T-helper 2 cell (primary cell): ENCODE results near the gene NKX3-2.

Experiments
- DNase-seq, 5 experiments: peaks; one replicate each; pipeline versions ENCODE4 v3.0.0 to v3.0.0-alpha.2; 2012 to 2022

The NKX3-2 gene

DNA sequence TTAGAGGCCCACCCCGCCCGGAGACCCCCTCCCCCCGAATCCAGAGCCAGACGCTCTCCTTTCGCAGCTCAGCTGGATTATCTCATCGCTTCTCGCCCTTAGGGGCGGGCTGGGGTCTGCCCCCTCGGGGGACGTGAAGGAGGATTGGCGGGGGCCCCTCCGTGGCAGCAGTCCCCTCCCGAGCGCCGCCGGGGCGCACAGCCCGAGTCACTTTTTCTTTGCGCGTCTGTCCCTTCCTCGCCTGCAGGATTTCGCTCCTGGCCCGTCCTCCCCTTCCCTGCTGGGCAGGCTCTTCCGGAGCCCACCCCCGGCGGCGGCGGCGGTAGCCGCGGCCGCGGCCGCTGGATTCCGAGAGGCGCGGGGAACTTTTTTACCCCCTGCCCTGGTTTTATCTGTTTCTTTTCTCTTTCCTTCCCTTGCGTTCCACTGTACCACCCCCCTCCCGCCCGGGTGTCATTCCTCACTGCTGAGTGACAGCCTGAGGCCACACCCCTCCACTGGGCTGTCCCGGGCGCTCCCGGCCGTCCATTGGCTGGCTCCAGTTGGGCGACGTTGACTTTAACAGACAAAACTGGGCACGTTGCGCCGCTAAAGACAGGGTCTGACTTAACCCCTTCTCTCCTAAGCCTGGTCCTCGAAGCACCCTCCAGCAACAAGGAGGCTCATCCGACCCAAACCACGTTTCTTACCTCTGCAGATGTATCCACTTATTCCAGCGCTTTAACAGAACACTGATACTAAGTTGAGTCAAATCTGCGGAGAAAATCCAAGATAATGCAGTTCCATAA lies 492 bp upstream of the NKX3-2 start:
- peak in 1 of 5 experiments; percentile 66 for DNase-seq

DNA sequence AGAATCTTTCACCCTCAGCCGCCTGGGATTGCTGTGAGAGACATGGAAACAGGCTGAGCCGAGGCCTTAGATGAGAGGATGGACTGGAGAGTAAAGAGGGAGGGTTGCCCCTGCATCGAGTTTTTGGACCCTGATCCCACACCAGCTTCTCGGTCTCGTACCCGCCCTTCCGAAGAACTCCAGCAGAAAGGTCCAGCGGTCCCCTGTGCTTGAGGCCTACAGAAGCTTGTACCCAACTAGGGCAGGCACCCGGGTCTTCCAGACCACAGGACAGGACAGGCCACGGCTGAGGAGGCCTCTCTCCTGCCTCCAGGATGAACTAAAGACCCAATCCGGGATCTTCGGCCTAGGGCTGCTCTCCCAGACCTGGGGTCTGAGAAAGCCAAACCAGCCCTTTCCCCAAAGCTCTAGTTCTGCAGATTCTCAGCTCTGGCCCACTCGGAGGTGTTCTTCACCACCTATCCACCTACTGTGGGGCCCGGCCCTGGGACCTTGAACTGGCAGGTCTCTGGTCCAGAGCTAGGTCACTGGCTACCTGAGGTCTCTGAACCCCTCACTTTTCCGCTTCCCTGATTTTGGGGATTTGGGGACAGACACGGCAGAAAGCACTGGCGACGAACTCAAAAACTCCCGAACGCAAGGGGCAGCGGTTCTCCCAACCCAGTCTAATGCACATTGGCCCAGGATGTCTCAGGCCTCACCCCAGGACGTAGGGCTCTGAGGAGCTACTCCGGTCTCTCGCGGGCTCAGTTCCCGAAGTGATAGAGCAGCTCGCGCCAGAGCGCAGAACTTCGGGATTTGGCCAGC lies 1.1 kb downstream of the NKX3-2 start:
- DNase-seq = no peak

DNA sequence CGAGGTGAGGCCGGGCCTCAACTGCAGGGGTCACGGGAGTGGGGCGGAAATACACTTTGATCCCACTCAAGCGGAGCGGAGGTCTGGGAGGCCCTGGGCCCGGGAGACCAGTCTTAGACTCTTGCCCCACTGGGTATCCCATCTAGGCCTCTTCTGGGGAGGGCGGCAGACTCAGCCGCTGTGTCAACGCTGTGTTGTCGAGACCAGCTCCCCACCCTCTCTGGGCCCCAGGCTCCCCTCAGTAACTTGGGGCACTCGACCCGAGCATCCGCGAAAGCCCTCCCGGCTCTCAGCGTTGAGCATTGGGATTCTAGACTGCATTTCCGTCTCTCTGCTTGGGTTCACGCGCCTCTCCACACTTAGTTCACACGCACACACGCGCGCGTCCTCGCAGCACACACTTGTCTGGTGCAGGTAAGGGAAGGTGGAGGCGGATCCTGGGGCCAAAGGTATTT lies 1.7 kb downstream of the NKX3-2 start:
- no peak for DNase-seq

DNA sequence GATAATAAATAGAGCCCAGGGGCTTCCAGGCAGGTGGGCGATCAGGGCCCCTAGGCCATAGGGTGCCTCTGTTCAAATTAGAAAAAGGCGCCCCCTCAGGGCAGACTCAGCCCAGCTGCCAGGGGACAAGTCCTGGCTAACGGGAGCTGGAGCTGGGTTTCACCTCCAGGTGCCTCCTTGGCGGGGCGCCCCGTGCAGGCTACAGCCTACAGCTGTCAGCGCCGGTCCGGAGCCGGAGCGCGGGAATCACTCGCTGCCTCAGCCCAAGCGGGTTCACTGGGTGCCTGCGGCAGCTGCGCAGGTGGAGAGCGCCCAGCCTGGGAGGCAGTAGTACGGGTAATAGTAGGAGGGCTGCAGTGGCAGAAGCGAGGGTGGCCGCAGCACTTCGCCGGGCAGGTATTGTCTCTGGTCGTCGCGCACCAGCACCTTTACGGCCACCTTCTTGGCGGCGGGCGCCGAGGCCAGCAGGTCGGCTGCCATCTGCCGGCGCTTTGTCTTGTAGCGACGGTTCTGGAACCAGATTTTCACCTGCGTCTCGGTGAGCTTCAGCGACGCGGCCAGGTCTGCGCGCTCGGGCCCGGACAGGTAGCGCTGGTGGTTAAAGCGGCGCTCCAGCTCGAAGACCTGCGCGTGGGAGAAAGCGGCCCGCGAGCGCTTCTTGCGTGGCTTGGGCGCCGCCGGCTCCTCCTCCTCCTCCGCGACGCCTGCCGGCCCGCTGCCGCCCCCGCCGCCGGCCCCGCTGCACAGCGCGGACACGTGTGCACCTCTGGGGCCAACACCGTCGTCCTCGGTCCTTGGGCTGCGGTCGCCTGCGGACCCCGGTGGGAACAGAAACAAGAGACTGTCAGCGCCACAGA lies 2.4 kb downstream of the NKX3-2 start:
- DNase-seq = peak in 1 of 5 experiments; percentile 59

DNA sequence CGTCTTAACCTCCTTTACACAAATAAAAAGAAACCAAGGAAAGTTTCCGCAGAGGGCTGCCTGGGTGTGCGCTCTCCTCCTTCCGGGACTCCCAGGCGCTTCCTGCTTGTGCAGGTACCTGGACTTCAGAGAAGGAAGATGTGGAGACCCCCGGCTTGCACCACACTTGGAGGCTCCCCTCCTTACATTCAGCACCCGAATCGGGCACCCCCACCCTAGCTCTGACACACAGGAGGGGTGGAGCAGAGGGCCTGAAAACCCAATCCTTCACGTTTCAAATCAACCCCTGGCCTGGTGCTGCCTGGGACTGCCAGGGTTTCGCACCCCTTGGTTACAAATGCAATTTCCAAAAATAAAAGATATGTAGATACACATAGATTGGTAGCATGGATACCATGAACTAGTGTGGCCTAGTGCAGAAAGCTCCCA lies 3.1 kb downstream of the NKX3-2 start:
- no peak for DNase-seq

DNA sequence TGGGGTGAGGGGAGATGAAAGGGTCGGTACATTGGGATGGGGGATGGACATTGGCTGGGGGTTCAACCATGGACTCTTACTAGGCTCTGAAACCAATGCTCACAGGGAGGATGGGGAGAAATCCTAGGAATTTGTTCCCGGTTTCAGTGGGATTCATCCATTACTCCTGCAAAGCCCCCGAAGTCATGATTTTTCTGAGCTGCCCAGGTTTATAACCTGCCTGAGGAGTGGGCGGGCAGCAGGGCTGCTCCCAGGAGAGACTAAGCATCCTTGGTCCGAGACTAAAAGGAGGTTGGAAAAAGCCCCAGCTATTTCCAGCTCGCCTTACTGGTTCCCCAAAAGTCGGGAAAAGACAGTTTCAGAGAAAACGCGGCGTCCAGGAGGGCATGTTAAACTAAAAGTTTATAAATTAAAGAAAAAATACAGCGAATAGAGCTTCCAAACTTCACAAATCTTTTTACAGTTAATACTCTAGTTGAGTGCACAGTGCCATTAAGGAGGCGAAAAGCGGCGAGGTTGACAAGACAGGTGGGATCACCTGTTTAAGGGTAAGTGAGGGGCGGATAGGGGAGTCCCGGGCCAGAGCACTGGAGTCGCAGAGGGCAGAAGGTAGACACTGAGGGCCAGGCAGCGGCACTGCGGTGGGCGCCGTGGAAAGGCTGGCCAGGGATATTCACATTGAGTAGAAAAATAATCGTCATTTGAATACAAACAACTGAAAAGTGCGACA lies 3.7 kb downstream of the NKX3-2 start:
- DNase-seq = no peak

DNA sequence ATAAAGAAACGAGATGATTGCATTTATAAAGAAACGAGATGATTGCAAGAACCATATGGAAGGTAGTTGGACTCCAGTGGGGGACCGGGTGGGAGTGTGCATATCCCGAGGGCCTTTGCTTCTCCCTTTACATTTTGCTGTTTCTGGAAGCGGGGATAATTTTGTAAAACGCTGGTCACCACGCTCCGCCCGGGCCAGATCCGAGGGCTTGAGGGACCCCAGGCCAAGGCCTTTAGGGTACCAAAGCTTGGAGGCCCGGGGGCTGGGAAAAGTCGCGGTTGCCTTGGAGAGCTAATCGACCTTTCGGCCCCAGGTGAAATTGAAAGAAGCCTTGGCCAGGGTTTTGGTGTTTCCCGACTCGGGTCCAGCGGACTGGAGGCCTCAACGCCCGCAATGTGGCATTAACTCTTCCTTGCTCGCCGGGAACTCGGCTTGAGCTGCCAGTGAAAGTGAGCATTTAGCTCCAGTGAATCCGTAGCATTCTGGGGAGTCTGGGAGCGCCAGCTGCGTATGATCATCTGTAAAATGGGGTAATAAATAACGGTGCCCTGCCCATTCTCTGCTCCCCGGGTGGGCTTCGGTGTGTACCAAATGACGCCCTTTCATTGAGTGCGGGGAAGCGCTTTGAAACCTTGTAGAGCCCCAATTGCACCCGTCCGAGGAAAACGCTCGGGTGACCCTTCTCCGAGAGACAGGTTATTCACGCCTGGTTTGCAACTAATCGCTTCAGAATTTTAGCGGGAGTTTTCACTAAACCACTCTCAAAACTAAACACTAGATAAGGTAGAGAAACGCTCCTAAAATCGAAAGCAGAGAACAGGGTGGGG lies 4.5 kb downstream of the NKX3-2 start:
- DNase-seq = no peak

DNA sequence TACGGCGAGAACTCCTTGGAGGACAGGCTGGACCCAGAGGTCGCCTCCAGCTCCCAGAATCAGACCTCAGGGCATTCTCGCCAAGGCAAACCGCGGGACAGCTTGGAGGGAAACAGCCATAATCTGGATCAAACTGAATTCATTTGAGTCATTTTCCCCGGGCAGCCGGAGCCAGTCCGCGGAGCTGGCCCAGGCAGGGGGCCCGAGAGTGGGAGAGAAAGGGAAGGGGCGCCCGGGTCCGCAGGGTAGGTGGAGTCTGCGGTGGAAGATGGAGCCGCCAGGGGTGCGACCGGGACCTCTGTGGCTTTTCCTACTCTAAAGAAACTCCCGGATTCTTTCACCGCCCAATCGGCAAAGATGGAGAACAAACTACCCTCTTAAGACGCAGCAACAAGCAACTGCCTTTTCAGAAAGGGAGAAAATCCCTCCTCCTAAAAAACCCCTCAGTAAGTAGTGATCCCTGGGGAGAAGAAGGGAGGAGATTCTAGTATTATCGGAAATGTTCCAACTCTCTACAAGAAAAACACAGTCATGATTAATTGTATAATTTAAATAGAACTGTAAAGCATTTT lies 5.2 kb downstream of the NKX3-2 start:
- DNase-seq = no peak

DNA sequence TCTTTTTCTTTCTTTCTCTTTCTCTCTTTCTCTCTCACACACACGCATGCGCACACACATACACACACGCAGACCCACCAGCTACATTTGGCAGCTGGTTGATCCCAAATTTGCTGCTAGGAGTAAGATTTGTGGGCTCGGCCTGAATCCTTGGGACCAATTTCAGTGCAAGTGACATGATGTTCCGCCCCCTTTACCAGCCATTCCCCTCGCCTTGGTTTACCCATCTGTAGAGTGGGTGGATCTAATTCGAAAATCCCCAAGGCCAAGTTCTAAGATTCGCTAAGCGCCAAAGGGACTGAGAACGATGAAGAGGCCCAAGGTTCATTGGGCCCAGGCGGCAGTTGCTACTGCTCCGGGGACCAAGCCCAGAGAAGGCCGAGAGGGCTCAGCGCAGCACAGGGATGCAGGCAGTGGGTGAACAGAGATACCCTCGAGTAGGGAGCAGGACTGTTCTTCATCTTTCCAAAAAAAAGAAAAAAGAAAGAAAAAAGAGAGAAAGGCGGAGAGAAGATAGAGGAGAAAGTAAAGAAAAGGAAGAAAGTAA lies 5.8 kb downstream of the NKX3-2 start:
- no peak for DNase-seq

DNA sequence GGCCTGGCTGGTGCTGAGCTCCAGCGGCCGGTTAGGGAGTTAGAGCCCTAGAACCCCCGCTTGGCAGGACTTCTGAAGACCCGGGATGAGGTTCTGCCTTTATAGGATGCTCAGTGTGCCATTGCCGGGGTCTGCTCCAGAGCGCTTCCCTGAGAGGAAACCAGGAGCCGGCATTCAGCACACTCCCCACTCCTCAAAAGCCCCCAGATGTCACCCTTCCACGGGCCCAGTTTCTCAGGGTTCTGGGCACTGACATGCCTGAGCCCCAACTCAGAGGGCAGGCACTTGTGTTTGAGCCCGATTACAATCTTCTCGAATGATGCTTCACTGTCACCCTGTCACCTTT lies 6.5 kb downstream of the NKX3-2 start:
- DNase-seq = no peak

DNA sequence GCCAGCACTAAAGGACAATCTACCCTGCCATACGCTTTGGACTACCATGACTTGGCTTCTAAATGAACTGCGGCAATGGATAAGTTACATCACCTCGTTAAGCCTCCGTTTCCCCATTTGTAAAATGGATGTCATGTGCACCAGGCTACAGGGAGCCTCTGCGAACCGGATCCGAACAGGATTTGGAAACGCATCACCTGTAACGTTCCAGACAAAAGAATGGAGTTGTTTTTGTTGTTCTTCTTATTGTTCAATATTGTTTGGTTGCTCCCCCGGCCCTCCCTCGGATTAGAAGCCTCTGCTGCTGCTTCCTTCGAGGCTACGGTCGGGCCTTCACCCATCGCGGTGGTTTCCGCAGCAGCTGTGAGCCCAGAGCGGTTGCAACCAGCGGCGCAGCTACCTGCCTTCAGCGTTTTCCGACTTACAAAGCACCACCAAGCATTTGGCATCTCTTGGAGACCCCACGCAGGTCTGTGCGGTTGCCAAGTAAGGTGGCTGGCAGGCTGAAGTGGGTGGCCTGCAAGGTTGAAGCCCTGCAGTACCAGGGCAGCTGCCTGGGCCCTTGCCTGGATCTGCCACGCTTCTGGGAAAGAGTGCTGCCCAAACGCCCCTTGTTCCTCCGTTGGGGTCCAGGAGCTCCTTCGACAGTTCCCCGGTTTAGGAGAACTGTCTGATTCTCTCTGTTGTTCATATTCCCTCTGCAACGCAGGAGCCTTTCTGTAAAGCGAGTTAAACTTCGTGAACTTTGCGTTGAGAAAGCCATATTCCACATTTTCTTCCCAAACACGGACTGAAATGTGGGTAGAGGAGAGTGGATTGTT lies 7.1 kb downstream of the NKX3-2 start:
- peak in 1 of 5 experiments; percentile 75 for DNase-seq

DNA sequence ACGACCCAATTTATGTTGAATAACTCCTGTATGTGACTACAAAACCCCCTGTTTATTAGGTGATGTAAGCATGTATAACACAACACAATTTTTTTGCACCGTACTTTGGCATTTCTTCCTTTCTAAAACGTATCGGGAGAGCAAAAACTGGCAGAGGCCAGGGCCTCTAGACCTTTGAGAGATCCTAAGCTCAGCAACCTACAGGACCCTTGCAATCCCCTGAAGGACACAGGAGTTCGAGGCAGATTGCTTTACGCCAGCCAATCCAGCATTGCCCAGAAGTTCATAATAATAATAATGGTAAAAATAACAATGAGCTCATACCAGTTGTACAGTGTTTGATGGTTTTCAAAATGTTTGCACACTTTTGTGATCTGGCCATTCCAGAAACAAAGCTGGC lies 7.7 kb downstream of the NKX3-2 start:
- DNase-seq = no peak

DNA sequence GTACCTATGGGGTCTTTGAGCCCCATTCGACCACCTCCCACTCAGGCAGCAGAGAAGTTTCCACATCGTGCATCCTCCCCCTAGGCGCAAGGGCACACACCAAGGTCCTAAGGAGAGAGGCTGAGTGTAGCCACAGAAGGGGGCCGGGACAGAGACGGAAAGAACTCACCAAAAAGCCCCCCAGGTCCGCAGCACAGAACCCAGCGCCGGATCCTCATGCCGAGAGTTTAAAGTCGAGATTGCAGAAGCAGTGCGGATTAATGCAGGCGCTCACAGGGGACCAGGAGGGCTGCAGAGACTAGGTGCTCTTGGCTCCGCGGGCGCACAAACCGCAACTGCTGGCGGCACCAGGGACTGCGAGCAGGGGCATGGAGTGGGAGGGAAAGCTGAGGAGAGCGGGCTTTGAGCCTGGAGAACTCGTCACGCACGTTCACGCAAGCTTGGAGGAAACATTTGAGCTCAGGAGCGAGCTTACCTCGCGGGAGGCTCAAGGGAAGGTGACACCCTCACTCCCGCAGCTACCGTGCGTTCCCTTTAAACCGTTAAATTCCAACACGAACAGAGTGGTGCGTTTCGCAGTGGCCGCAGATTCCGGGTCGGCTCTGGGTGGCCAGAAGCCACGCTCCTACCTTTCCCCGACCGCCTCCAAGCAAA lies 8.5 kb downstream of the NKX3-2 start:
- no peak for DNase-seq

DNA sequence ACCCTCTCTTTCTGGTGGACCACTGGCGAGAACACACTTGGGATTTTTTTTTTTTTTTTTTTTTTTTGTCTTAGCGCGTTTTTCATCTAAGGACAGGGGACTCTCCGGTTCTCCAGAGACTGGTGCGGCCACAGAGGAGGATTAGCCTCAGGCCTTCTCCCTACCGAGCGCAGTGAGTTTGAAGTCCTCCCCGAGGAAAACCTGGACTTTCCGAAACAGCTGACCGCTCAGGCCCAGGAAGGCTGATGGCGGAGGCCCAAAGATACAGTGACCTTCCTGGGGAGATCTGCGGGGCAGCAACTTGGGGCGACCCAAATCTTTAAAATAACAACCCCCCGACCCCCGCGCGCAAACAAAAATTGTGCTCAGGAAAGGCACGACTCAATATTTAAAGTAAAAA lies 9.2 kb downstream of the NKX3-2 start:
- no peak for DNase-seq

DNA sequence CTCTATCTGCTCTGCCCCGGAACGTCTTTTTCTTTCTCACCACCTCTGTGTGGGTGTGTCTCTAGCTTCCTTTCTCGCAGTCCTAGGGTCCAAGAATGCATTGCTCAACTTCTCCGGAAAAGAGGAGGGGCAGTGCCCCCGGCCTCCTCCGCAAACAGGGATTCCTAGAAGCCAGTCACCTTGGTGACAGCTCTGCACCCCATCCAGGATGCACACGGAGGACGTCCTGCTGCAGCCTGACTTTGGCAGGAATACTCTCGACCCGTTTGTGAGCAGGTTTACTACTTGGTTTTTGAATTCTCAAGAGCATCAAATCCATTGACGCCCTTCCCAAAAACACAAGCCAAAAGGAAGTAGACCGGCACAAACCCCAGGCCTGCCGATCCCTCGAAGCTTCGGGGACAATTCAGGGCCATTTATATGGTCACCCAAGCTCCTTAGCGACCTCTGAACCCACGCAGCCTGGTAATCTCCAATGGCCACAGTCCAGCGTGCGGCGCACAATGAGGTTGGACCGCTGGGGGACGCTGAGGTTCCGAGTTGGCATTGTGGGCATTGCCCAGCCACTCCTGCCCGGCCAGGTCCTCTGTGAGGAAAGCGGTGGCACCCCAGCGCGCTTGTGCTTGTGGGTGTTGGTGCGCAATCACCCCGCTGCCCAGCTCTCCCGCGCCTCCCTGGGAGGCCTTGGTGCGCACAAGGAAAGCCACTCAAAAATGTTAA lies 9.8 kb downstream of the NKX3-2 start:
- no peak for DNase-seq

DNA sequence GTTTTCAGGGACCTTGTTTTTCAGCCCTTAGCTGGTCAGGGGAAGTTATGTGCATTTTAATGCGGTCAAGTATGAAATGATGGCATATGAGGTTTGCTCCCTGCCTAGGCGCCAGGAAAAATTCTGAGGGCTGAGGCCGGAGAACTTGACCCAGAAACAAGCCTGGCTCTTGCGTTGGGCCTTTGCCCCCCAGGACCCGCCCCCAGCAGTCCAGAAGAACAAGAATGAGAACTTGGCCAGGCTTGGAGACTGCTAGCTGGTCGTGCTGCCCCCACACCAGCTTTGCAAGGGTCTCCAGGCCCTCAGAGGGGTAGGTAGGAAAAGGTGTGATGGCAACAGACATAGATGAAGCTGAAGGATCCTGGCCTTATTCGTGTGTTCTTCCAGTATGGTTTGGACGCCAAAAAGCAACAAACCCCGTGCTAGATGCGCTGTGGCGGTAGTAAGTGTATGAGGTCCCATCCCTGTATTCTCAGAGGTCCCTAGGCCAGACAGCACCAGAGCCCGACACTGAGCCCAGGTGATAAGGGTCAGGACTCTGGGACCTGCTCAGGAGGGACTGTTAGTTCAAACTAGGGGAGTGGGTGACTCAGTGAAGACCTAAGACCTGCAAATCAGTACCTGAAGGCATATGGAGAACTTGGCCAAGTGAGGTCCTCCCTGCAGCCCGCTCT lies 10.5 kb downstream of the NKX3-2 start:
- DNase-seq = no peak

DNA sequence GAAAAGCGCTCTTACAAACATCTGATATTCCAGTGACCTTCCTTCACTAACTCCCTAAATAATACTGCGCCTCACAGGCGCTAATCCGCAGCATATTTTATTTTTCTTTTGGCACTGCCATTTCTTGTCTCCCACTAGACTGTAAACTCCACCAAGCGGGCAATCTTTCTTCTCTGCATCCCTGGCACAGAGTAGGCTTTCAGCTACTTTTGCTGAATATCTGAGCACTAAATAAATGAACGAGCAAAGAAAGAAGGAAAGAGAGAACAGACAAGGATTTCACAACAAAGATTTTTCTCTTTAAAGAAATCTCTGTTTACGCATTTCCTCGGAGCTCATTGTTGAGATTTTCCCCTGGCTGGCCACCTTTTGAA lies 12.7 kb downstream of the NKX3-2 start:
- no peak for DNase-seq
